ENCODE data around the gene CCDC50. TPM values are rescaled to one million over a fixed set of nuclear protein-coding genes. Genes with fewer than 3 reads are reported as not detected.

The CCDC50 gene
- total RNA-seq, 1 experiment from 2014 or later, result 47.8 TPM

- POLR2A ChIA-PET, result no interaction called here
- no peak for DNase-seq (ENCODE audit: low read depth, low spot score)
These were observed 47.4 kb downstream of the CCDC50 start for GRCh38 chr3:191376516-191377141.

DNA sequence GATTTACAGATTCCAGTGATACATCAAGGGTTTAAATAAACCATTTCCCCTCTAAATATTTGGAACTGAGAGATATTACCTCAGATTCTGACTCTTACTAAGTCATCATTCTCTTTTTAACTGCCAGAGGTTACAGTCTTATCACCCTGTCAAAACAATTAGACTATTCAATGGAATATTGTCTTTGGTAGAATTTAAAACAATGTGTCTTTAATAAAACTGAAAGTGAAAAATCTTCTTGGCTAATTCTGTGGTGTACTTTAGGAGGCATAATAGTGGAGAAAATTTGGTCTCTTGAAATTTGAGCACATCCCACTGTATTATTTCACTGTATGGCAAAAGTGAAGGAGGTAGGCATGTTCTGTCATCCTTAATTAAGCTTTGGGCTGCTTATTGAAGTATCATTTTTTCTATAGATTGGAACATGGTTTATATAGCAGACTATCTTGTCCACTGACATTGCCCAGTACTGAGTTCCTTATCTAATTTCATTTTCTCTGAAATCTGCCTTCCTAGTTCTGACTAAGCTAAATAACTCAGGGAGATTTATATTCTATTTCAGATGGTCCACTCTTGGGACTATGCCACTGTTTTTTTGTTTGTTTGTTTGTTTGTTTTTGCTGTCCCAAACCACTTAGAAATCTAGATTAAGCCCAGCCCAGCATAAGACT lies 49.1 kb downstream of the CCDC50 start:
- Histone ChIP-seq H3K27ac (ENCODE audit: low read depth, low read length) (no peak overlapping the region), H3K79me2 (ENCODE audit: insufficient read depth, low read length) (no peaks in the 10 kb centered on the region), H3K4me1 (ENCODE audit: control insufficient read depth in 1 of 2, insufficient read depth in 2 of 2, low read length in 2 of 2) (peaks cover 0 to 10% of the 10 kb centered on the region in 2 experiments; a peak in 2 of 4 replicates), H3K9me3 (ENCODE audit: control insufficient read depth in 1 of 2, insufficient read depth in 1 of 2, low read depth in 1 of 2, low read length in 2 of 2) (no peaks in the 10 kb centered on the region), H3K9me2 (ENCODE audit: insufficient read depth) (no peaks in the 10 kb centered on the region), H3K4me2 (ENCODE audit: low read length) (no peak overlapping the region), H3K36me3 (ENCODE audit: control insufficient read depth in 1 of 2, insufficient read depth in 2 of 2, low read length in 2 of 2) (peaks cover 14 to 17% of the 10 kb centered on the region in 2 experiments; a peak in 3 of 4 replicates), H3K27me3 (ENCODE audit: insufficient read depth, low read length) (no peaks in the 10 kb centered on the region), H2AFZ (ENCODE audit: low read depth, low read length, poor library complexity, severe bottlenecking) (no peak overlapping the region), H3K9ac (ENCODE audit: low read length) (no peak overlapping the region), H3K4me3 (replicated peaks in 1 of 2; ENCODE audit: low read depth in 1 of 2, low read length in 2 of 2) (no peak overlapping the region), H4K20me1 (ENCODE audit: insufficient read depth) (no peaks in the 10 kb centered on the region)
- BruUV-seq (replicated peaks), result no TSS peak
- ATAC-seq (no peak), DNase-seq (ENCODE audit: low read depth, low spot score) (no peak)
- intact Hi-C loops (cut with micrococcal nuclease), result no loop called here
- TF ChIP-seq YY1 (IDR thresholded peaks at IDR 0.05; ENCODE audit: extremely low read depth, insufficient replicate concordance, low read depth, low read length) (no peak), SIN3A (IDR thresholded peaks at IDR 0.05; ENCODE audit: low read depth) (no peak), EGR1 (IDR thresholded peaks at IDR 0.05; ENCODE audit: low read depth) (no peak)
- CTCF ChIA-PET, result no interaction called here
- POLR2A ChIA-PET, result no interaction called here
- RAD21 ChIA-PET (ENCODE audit: low non-redundant PET in 1 of 2, low total read pairs in 2 of 2, uncharacterized antibody in 2 of 2, unreplicated experiment in 2 of 2), result no interaction called here

More at GRCh38 chr3:191376516-191377141, 47.4 kb downstream of the CCDC50 start:
- H3K9me3 ChIP-seq (ENCODE audit: control insufficient read depth in 1 of 2, insufficient read depth in 1 of 2, low read depth in 1 of 2, low read length in 2 of 2), result no peaks in the 10 kb centered on the region
- intact Hi-C loops (cut with micrococcal nuclease), result no loop called here
- peaks cover 0 to 10% of the 10 kb centered on the region in 2 experiments; a peak in 2 of 4 replicates for H3K4me1 ChIP-seq (ENCODE audit: control insufficient read depth in 1 of 2, insufficient read depth in 2 of 2, low read length in 2 of 2)
- TF ChIP-seq ZFX (IDR thresholded peaks at IDR 0.05) (no peak), POLR2AphosphoS5 (IDR thresholded peaks at IDR 0.05; ENCODE audit: low read depth, low read length) (no peak), TCF7L2 (IDR thresholded peaks at IDR 0.05; ENCODE audit: borderline replicate concordance, extremely low read depth, insufficient read depth, insufficient read length) (no peak), EZH2phosphoT487 (IDR thresholded peaks at IDR 0.05; ENCODE audit: borderline replicate concordance) (no peak), POLR2A (IDR thresholded peaks at IDR 0.05; ENCODE audit: borderline replicate concordance, extremely low read depth, insufficient read depth, insufficient read length) (no peak), MAX (IDR thresholded peaks at IDR 0.05) (no peak), EGR1 (IDR thresholded peaks at IDR 0.05; ENCODE audit: low read depth) (no peak), SRF (IDR thresholded peaks at IDR 0.05; ENCODE audit: low read depth) (no peak)
- no peak overlapping the region for H3K4me2 ChIP-seq (ENCODE audit: low read length)
- no peak overlapping the region for H2AFZ ChIP-seq (ENCODE audit: low read depth, low read length, poor library complexity, severe bottlenecking)
- no peak overlapping the region for H3K27ac ChIP-seq (ENCODE audit: low read depth, low read length)
- H3K27me3 ChIP-seq (ENCODE audit: insufficient read depth, low read length), result no peaks in the 10 kb centered on the region
- no peak overlapping the region for H3K9ac ChIP-seq (ENCODE audit: low read length)
- RAD21 ChIA-PET (ENCODE audit: low non-redundant PET in 1 of 2, low total read pairs in 2 of 2, uncharacterized antibody in 2 of 2, unreplicated experiment in 2 of 2), result no interaction called here
- ATAC-seq, result no peak
- peaks cover 10% of the 10 kb centered on the region in 2 experiments; a peak in 3 of 4 replicates for H3K36me3 ChIP-seq (ENCODE audit: control insufficient read depth in 1 of 2, insufficient read depth in 2 of 2, low read length in 2 of 2)
- no TSS peak for BruUV-seq (replicated peaks)
- H3K79me2 ChIP-seq (ENCODE audit: insufficient read depth, low read length), result no peaks in the 10 kb centered on the region
- no peaks in the 10 kb centered on the region for H4K20me1 ChIP-seq (ENCODE audit: insufficient read depth)
- no peak overlapping the region for H3K4me3 ChIP-seq (replicated peaks in 1 of 2; ENCODE audit: low read depth in 1 of 2, low read length in 2 of 2)
- CTCF ChIA-PET, result no interaction called here
- H3K9me2 ChIP-seq (ENCODE audit: insufficient read depth), result no peaks in the 10 kb centered on the region

Measured in HCT116 (cell line).